HG02623 (cell line): Measurements from ENCODE around the gene CREB3L1.

ENCODE experiments used
- ATAC-seq: cut with Tn5 transposase; IDR thresholded peaks from one replicate; pipeline ENCODE4 v1.9.1; 2021; ENCODE audit warnings: moderate library complexity; ENCODE audit not compliant: unreplicated experiment

CREB3L1 gene

GRCh38 chr11:46321757-46322156, 44.3 kb downstream of the CREB3L1 start:
- no peak for ATAC-seq

GRCh38 chr11:46322759-46323158, 45.3 kb downstream of the CREB3L1 start:
- no peak for ATAC-seq

GRCh38 chr11:46326813-46327416, 49.5 kb downstream of the CREB3L1 start:
- ATAC-seq, result no peak

- ATAC-seq, result no peak
Measured at GRCh38 chr11:46327829-46328228, 50.4 kb downstream of the CREB3L1 start.

GRCh38 chr11:46330154-46330553, 52.7 kb downstream of the CREB3L1 start:
- no peak for ATAC-seq

GRCh38 chr11:46330563-46331281, 53.3 kb downstream of the CREB3L1 start:
- ATAC-seq, result no peak

GRCh38 chr11:46331282-46331984, 54.0 kb downstream of the CREB3L1 start:
- ATAC-seq, result no peak

- ATAC-seq, result no peak
Measured at GRCh38 chr11:46332093-46332567, 54.7 kb downstream of the CREB3L1 start.

GRCh38 chr11:46332568-46333393, 55.3 kb downstream of the CREB3L1 start:
- ATAC-seq, result no peak

GRCh38 chr11:46333394-46333947, 56.0 kb downstream of the CREB3L1 start:
- ATAC-seq, result no peak

- ATAC-seq, result no peak
Measured at GRCh38 chr11:46334211-46334610, 56.7 kb downstream of the CREB3L1 start.

GRCh38 chr11:46335271-46335670, 57.8 kb downstream of the CREB3L1 start:
- no peak for ATAC-seq

GRCh38 chr11:46335890-46336562, 58.6 kb downstream of the CREB3L1 start:
- no peak for ATAC-seq

- ATAC-seq, result no peak
Measured at GRCh38 chr11:46336563-46337180, 59.2 kb downstream of the CREB3L1 start.

GRCh38 chr11:46337626-46338345, 60.3 kb downstream of the CREB3L1 start:
- ATAC-seq, result no peak

GRCh38 chr11:46338636-46338987, 61.1 kb downstream of the CREB3L1 start:
- ATAC-seq, result no peak

- ATAC-seq, result no peak
Measured at GRCh38 chr11:46338988-46339666, 61.7 kb downstream of the CREB3L1 start.

- ATAC-seq, result no peak
Measured at GRCh38 chr11:46339816-46340215, 62.4 kb downstream of the CREB3L1 start.

- ATAC-seq, result no peak
Measured at GRCh38 chr11:46341454-46341853, 64.0 kb downstream of the CREB3L1 start.
